Upper lobe of left lung (tissue), 4 donors: ENCODE data around the gene ADGRD1.

ENCODE experiments used
- EP300 ChIP-seq, 4 donors: sonication (generic); formaldehyde crosslinking; IDR thresholded peaks; one replicate each; pipeline ENCODE4 v1.5.1; 2017; ENCODE audit warnings: antibody characterized with exemption in 4 of 4, control low read depth in 2 of 4
- POLR2AphosphoS5 ChIP-seq, 2 donors: sonication (generic); formaldehyde crosslinking; IDR thresholded peaks; one replicate each; pipeline ENCODE4 v1.5.1; 2017; ENCODE audit warnings: antibody characterized with exemption in 2 of 2
- TF ChIP-seq, protein P1 (sequence below), 6 experiments: fragments of 450-650 bp in 4 of 6; fragments of 200-600 bp in 2 of 6; sonication (generic) in 2 of 6; IDR thresholded peaks; one replicate each; pipeline ENCODE4 v1.5.1; 2016 to 2019; ENCODE audit warnings: antibody characterized with exemption in 6 of 6

- TF ChIP-seq, protein P1, sequence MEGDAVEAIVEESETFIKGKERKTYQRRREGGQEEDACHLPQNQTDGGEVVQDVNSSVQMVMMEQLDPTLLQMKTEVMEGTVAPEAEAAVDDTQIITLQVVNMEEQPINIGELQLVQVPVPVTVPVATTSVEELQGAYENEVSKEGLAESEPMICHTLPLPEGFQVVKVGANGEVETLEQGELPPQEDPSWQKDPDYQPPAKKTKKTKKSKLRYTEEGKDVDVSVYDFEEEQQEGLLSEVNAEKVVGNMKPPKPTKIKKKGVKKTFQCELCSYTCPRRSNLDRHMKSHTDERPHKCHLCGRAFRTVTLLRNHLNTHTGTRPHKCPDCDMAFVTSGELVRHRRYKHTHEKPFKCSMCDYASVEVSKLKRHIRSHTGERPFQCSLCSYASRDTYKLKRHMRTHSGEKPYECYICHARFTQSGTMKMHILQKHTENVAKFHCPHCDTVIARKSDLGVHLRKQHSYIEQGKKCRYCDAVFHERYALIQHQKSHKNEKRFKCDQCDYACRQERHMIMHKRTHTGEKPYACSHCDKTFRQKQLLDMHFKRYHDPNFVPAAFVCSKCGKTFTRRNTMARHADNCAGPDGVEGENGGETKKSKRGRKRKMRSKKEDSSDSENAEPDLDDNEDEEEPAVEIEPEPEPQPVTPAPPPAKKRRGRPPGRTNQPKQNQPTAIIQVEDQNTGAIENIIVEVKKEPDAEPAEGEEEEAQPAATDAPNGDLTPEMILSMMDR (IDR thresholded peaks at IDR 0.05), result no peak
- TF ChIP-seq POLR2AphosphoS5 (IDR thresholded peaks at IDR 0.05), result no peak
- no peak for TF ChIP-seq EP300 (IDR thresholded peaks at IDR 0.05)
Measured at GRCh38 chr12:131139363-131140068, 185.8 kb downstream of the ADGRD1 start.
